Upper lobe of left lung (tissue), 6 donors: ENCODE measurements around the gene HOXB7. TPM values are rescaled to one million over a fixed set of nuclear protein-coding genes. Genes with fewer than 3 reads are reported as not detected.
A peak's percentile ranks its signal among the peaks of the same experiment; 100 is the strongest.

Experiments
- ATAC-seq, 2 donors: fragments of 200-7000 bp; cut with Tn5 transposase; one replicate each; pipeline ENCODE4 v1.9.1; 2022; ENCODE audit warnings: mild to moderate bottlenecking in 2 of 2, moderate library complexity in 2 of 2; ENCODE audit not compliant: low FRiP score in 2 of 2
- DNase-seq, 2 donors: peaks; one replicate each; pipeline ENCODE4 v3.0.0-alpha.2; 2019 to 2020
- H3K27ac ChIP-seq, 4 donors: fragments of 200-600 bp; sonication (generic); one replicate each; pipeline ENCODE4 v1.5.1; 2016 to 2019
- H3K27me3 ChIP-seq, 4 donors: fragments of 200-600 bp; sonication (generic); one replicate each; pipeline ENCODE4 v1.5.1; 2017 to 2019
- H3K36me3 ChIP-seq, 4 donors: fragments of 200-600 bp; sonication (generic); one replicate each; pipeline ENCODE4 v1.5.1; 2016 to 2019
- H3K4me1 ChIP-seq, 4 donors: fragments of 200-600 bp; sonication (generic); one replicate each; pipeline ENCODE4 v1.5.1; 2018 to 2019
- H3K4me3 ChIP-seq, 4 donors: fragments of 200-600 bp; sonication (generic); one replicate each; pipeline ENCODE4 v1.5.1; 2017 to 2019; ENCODE audit warnings: mild to moderate bottlenecking in 2 of 4, moderate library complexity in 1 of 4
- H3K9me3 ChIP-seq, 4 donors: fragments of 200-600 bp; sonication (generic); one replicate each; pipeline ENCODE4 v1.5.1; 2018 to 2019
- EP300 ChIP-seq, 4 donors: sonication (generic); formaldehyde crosslinking; IDR thresholded peaks; one replicate each; pipeline ENCODE4 v1.5.1; 2017; ENCODE audit warnings: antibody characterized with exemption in 4 of 4, control low read depth in 2 of 4
- POLR2A ChIP-seq, 4 donors: fragments of 450-650 bp; IDR thresholded peaks; one replicate each; pipeline ENCODE4 v1.5.1; 2016 to 2017; ENCODE audit warnings: antibody characterized with exemption in 4 of 4, mild to moderate bottlenecking in 2 of 4
- POLR2AphosphoS5 ChIP-seq, 2 donors: sonication (generic); formaldehyde crosslinking; IDR thresholded peaks; one replicate each; pipeline ENCODE4 v1.5.1; 2017; ENCODE audit warnings: antibody characterized with exemption in 2 of 2
- WGBS, 2 donors: methylation state at CpG; one replicate each; pipeline ENCODE4 v1.1.5; 2017 to 2018; 5-methylcytosine and 5-hydroxymethylcytosine counted together
- total RNA-seq, 6 donors: library from RNA; depleted of rRNA in 4 of 6; stranded (reverse); fragments of >200 nt in 4 of 6; gene quantifications; one replicate each; pipeline versions ENCODE4 v1.1.0 to v1.2.1, GENCODE V29; 2016 to 2021
- TF ChIP-seq, protein P1 (sequence below), 6 experiments: fragments of 450-650 bp in 4 of 6; fragments of 200-600 bp in 2 of 6; sonication (generic) in 2 of 6; IDR thresholded peaks; one replicate each; pipeline ENCODE4 v1.5.1; 2016 to 2019; ENCODE audit warnings: antibody characterized with exemption in 6 of 6
- donor health status: DM: no; HTN: no; CAD: no; lungs with moderate emphysema.
- donor health status: DM: no; HTN: yes; CAD: no; lungs with severe emphysema.

Gene HOXB7
- total RNA-seq, 6 donors from 2014 or later = 1.1 to 3.7 (median 1.3) TPM; not detected in 1

DNA sequence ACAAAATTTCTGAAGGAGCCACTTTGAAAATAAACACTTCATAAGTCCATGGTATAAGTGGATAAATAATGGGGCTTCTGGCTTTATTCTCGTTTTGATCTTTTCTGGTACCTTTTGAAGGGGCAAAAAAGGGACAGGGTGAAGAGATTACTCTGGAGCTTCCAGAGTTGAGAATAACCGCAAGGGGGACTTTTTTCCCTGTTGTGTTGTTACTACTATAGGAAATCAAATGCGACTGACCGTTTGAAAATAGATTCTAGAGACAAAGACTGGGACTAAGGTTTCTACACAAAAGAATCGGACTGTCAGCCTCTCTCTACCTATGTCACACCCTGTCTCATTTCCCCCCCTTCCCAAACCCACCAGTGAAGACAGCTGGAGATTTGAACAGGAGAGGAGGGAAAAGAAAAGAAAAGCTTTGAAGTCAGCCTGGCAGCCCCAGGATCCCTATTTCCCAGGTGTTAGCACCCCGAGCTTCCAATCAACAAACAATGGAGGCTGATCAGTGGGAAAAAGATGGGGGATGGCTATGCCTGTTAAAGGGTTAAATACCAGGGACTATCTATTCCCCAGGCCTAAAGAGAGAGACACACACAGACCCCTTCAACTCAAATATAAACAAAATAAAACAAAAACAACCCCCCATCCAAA lies 41.0 kb downstream of the HOXB7 start:
- Histone ChIP-seq H3K9me3 (no peaks in the 10 kb centered on the region), H3K27ac (peak overlapping the region; percentile 65 to 87 (median 72)), H3K4me3 (peak overlapping the region in 2 of 4 donors; percentile 8 to 21), H3K36me3 (no peaks in the 10 kb centered on the region), H3K27me3 (peaks cover 0 to 15% (median 7%) of the 10 kb centered on the region in 4 donors), H3K4me1 (peaks cover 0 to 10% (median 7%) of the 10 kb centered on the region in 4 donors)
- DNase-seq (no peak), ATAC-seq (no peak)
- TF ChIP-seq EP300 (IDR thresholded peaks at IDR 0.05) = no peak
- TF ChIP-seq, protein P1, sequence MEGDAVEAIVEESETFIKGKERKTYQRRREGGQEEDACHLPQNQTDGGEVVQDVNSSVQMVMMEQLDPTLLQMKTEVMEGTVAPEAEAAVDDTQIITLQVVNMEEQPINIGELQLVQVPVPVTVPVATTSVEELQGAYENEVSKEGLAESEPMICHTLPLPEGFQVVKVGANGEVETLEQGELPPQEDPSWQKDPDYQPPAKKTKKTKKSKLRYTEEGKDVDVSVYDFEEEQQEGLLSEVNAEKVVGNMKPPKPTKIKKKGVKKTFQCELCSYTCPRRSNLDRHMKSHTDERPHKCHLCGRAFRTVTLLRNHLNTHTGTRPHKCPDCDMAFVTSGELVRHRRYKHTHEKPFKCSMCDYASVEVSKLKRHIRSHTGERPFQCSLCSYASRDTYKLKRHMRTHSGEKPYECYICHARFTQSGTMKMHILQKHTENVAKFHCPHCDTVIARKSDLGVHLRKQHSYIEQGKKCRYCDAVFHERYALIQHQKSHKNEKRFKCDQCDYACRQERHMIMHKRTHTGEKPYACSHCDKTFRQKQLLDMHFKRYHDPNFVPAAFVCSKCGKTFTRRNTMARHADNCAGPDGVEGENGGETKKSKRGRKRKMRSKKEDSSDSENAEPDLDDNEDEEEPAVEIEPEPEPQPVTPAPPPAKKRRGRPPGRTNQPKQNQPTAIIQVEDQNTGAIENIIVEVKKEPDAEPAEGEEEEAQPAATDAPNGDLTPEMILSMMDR (IDR thresholded peaks at IDR 0.05) = no peak
- no peak for TF ChIP-seq POLR2AphosphoS5 (IDR thresholded peaks at IDR 0.05)
- no peak for TF ChIP-seq POLR2A (IDR thresholded peaks at IDR 0.05)
- WGBS, 2 donors = 40 to 53% methylated on average over 6 of the region's 6 CpGs

DNA sequence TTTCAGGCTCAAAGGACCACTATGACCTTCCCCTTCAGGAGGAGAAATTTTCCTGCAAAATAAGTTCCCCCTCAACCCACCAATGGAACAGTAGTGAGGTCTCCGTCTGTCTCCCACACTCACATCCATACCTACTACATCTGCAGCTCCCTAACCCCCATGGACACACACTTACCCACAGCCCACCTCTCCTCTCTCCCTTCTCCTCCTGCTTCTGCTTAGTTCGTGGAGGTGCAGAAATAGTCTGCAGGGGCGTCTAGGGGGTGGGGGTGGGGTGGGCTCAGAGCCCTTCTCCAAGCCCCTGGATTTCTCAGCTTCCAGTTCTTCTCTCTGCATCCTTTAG lies 41.6 kb downstream of the HOXB7 start:
- 30 to 41% methylated on average over 3 of the region's 3 CpGs for WGBS, 2 donors
- no peak for TF ChIP-seq POLR2AphosphoS5 (IDR thresholded peaks at IDR 0.05)
- TF ChIP-seq, protein P1 (IDR thresholded peaks at IDR 0.05) = no peak
- TF ChIP-seq POLR2A (IDR thresholded peaks at IDR 0.05) = no peak
- no peak for TF ChIP-seq EP300 (IDR thresholded peaks at IDR 0.05)
- peaks cover 4 to 14% (median 8%) of the 10 kb centered on the region in 4 donors for H3K4me1 ChIP-seq
- H3K4me3 ChIP-seq = no peak overlapping the region
- ATAC-seq = no peak
- no peaks in the 10 kb centered on the region for H3K9me3 ChIP-seq
- peaks cover 0 to 16% (median 7%) of the 10 kb centered on the region in 4 donors for H3K27me3 ChIP-seq
- peak overlapping the region in 2 of 4 donors; percentile 65 to 87 for H3K27ac ChIP-seq
- no peaks in the 10 kb centered on the region for H3K36me3 ChIP-seq
- DNase-seq = no peak

GRCh38 chr17:48568499-48569239 lies 42.1 kb downstream of the HOXB7 start:
- peak overlapping the region in 2 of 4 donors; percentile 65 to 87 for H3K27ac ChIP-seq
- peak overlapping the region in 1 of 4 donors; percentile 2 for H3K4me3 ChIP-seq
- H3K36me3 ChIP-seq = no peaks in the 10 kb centered on the region
- no peak for ATAC-seq
- no peaks in the 10 kb centered on the region for H3K9me3 ChIP-seq
- no peak for DNase-seq
- TF ChIP-seq, protein P1 (IDR thresholded peaks at IDR 0.05) = no peak
- TF ChIP-seq POLR2AphosphoS5 (IDR thresholded peaks at IDR 0.05) = no peak
- TF ChIP-seq POLR2A (IDR thresholded peaks at IDR 0.05) = no peak
- no peak for TF ChIP-seq EP300 (IDR thresholded peaks at IDR 0.05)
- H3K4me1 ChIP-seq = peaks cover 5 to 15% (median 10%) of the 10 kb centered on the region in 4 donors
- 16 to 18% methylated on average over 33 of the region's 33 CpGs for WGBS, 2 donors
- peaks cover 0 to 19% (median 9%) of the 10 kb centered on the region in 4 donors for H3K27me3 ChIP-seq

DNA sequence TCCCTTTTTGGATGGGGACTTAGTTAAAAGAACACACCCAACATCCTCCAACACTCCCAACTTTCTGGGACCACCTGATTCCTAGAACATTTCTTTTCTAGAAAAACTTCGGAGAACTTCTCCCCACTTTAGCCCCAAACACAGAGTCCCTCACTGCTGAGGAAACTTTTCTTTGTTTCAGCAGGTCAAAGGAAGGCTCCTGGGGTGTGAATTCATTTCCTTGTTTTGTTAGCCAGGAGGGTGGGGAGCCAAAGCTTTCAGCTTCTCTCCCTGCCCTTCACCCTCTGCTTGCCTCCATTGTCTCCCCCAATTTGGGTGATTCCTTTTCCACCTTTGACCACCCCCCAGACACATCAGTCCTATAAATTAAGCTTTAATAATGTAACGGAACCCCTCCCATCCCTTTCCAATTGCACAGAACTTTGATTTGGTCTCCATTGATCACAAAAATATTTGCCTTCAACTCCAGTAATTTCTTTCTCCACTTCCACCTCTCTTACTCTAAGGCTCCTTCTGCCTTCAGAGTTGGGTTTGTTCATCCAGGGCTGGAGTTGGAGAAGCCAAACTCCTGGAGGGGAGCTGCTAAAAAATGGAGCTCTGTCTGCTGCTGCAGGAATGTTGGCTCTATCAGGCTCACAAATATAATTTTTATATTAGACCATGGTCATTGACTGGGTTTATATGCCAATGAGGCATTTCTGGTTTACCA lies 43.0 kb downstream of the HOXB7 start:
- 37 to 50% methylated on average over 2 of the region's 2 CpGs for WGBS, 2 donors
- Histone ChIP-seq H3K27me3 (peaks cover 0 to 28% (median 10%) of the 10 kb centered on the region in 4 donors), H3K9me3 (no peaks in the 10 kb centered on the region), H3K4me1 (peaks cover 5 to 15% (median 10%) of the 10 kb centered on the region in 4 donors), H3K27ac (peak overlapping the region; percentile 7 to 87 (median 45)), H3K4me3 (no peak overlapping the region), H3K36me3 (no peaks in the 10 kb centered on the region)
- DNase-seq = no peak
- no peak for TF ChIP-seq POLR2AphosphoS5 (IDR thresholded peaks at IDR 0.05)
- TF ChIP-seq EP300 (IDR thresholded peaks at IDR 0.05) = no peak
- no peak for TF ChIP-seq POLR2A (IDR thresholded peaks at IDR 0.05)
- TF ChIP-seq, protein P1 (IDR thresholded peaks at IDR 0.05) = no peak
- ATAC-seq = no peak
